A549 (cell line): ENCODE results near the gene ACAD11.

ENCODE experiments used
- CHD2 ChIP-seq: fragments of 150-350 bp; IDR thresholded peaks from 2 replicates; pipeline ENCODE4 v1.6.1; 2014; ENCODE audit warnings: low read length; ENCODE audit not compliant: partially characterized antibody
- EP300 ChIP-seq, 2 experiments: fragments of >200 bp; sonication (Bioruptor Twin); formaldehyde crosslinking; IDR thresholded peaks; 2 replicates in 1 of 2; 3 replicates in 1 of 2; pipeline ENCODE4 v1.6.1; 2016 to 2017
- ESRRA ChIP-seq: fragments of 150-350 bp; IDR thresholded peaks from 2 replicates; pipeline ENCODE4 v1.6.1; 2014; ENCODE audit warnings: mild to moderate bottlenecking, low read length, borderline replicate concordance
- FOXS1 ChIP-seq: fragments of 250-450 bp; sonication (Bioruptor Pico); IDR thresholded peaks from 2 replicates; pipeline ENCODE4 v1.5.0; 2020; ENCODE audit warnings: mild to moderate bottlenecking, moderate library complexity
- HOXA7 ChIP-seq: fragments of 250-450 bp; sonication (Bioruptor Pico); IDR thresholded peaks from 2 replicates; pipeline ENCODE4 v1.5.0; 2020; ENCODE audit warnings: mild to moderate bottlenecking, moderate library complexity
- JUNB ChIP-seq: fragments of >200 bp; sonication (Bioruptor Twin); formaldehyde crosslinking; IDR thresholded peaks from 2 replicates; pipeline ENCODE4 v1.6.1; 2016
- NPAS2 ChIP-seq: fragments of 250-450 bp; sonication (Bioruptor Pico); IDR thresholded peaks from 2 replicates; pipeline ENCODE4 v1.8.0; 2022; ENCODE audit warnings: mild to moderate bottlenecking, moderate library complexity, borderline replicate concordance
- POLR2A ChIP-seq: IDR thresholded peaks from 2 replicates; pipeline ENCODE4 v1.6.1; 2012; ENCODE audit warnings: mild to moderate bottlenecking, low read length
- SMC3 ChIP-seq: fragments of >200 bp; sonication (Bioruptor Twin); formaldehyde crosslinking; IDR thresholded peaks from 3 replicates; pipeline ENCODE4 v1.6.1; 2018; ENCODE audit warnings: inconsistent platforms
- TF ChIP-seq, protein P1 (sequence below): fragments of 250-450 bp; sonication (Bioruptor Pico); IDR thresholded peaks from 2 replicates; pipeline ENCODE4 v1.5.0; 2021; ENCODE audit warnings: mild to moderate bottlenecking, moderate library complexity, borderline replicate concordance
- TF ChIP-seq, protein P2 (sequence below): fragments of >200 bp; sonication (Bioruptor Twin); formaldehyde crosslinking; IDR thresholded peaks from 3 replicates; pipeline ENCODE4 v1.5.1; 2016
- TF ChIP-seq, protein P3 (sequence below): IDR thresholded peaks from 2 replicates; pipeline ENCODE4 v1.6.1; 2012

DNA sequence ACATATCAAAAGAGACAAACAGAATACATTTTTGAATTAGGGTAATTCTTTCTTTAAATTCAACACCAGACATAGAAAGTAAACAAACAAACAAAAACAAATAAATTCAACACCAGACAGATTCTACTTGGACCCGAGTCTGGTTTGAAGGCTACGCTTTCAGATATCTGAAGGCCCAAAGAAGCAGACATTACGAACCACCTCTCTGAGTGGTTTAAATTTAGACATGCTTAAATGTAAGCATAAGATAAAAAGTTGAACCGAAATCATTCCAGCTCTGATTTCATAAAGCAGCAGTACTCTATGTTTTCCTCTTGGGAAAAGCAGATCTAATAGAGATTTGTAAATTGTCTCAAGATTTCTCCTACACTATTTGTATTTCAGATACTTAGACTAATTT is 30.4 kb upstream of the ACAD11 start:
- TF ChIP-seq, protein P1, sequence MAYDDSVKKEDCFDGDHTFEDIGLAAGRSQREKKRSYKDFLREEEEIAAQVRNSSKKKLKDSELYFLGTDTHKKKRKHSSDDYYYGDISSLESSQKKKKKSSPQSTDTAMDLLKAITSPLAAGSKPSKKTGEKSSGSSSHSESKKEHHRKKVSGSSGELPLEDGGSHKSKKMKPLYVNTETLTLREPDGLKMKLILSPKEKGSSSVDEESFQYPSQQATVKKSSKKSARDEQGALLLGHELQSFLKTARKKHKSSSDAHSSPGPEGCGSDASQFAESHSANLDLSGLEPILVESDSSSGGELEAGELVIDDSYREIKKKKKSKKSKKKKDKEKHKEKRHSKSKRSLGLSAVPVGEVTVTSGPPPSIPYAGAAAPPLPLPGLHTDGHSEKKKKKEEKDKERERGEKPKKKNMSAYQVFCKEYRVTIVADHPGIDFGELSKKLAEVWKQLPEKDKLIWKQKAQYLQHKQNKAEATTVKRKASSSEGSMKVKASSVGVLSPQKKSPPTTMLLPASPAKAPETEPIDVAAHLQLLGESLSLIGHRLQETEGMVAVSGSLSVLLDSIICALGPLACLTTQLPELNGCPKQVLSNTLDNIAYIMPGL, result no peak
- TF ChIP-seq, protein P2, sequence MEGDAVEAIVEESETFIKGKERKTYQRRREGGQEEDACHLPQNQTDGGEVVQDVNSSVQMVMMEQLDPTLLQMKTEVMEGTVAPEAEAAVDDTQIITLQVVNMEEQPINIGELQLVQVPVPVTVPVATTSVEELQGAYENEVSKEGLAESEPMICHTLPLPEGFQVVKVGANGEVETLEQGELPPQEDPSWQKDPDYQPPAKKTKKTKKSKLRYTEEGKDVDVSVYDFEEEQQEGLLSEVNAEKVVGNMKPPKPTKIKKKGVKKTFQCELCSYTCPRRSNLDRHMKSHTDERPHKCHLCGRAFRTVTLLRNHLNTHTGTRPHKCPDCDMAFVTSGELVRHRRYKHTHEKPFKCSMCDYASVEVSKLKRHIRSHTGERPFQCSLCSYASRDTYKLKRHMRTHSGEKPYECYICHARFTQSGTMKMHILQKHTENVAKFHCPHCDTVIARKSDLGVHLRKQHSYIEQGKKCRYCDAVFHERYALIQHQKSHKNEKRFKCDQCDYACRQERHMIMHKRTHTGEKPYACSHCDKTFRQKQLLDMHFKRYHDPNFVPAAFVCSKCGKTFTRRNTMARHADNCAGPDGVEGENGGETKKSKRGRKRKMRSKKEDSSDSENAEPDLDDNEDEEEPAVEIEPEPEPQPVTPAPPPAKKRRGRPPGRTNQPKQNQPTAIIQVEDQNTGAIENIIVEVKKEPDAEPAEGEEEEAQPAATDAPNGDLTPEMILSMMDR, result no peak
- TF ChIP-seq POLR2A (no peak), EP300 (IDR thresholded peaks at IDR 0.05) (no peak), HOXA7 (CRISPR knock-in tag) (no peak), CHD2 (no peak), ESRRA (no peak), JUNB (no peak), FOXS1 (CRISPR knock-in tag) (no peak), NPAS2 (CRISPR knock-in tag) (no peak), SMC3 (no peak)
- TF ChIP-seq, protein P3, sequence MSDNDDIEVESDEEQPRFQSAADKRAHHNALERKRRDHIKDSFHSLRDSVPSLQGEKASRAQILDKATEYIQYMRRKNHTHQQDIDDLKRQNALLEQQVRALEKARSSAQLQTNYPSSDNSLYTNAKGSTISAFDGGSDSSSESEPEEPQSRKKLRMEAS, result no peak
